Suprapubic skin (tissue), 4 donors: ENCODE measurements around the gene NTMT1.

ENCODE experiments used
- CTCF ChIP-seq, 2 donors: fragments of 200-600 bp in 1 of 2; fragments of 450-650 bp in 1 of 2; sonication (generic) in 1 of 2; IDR thresholded peaks; one replicate each; pipeline ENCODE4 v1.5.1; 2016 to 2019; ENCODE audit warnings: antibody characterized with exemption in 2 of 2, mild to moderate bottlenecking in 1 of 2, moderate library complexity in 1 of 2
- EP300 ChIP-seq: sonication (generic); formaldehyde crosslinking; IDR thresholded peaks from one replicate; pipeline ENCODE4 v1.6.1; 2017; ENCODE audit warnings: antibody characterized with exemption
- POLR2A ChIP-seq, 2 donors: fragments of 450-650 bp; IDR thresholded peaks; one replicate each; pipeline ENCODE4 v1.6.1; 2017; ENCODE audit warnings: antibody characterized with exemption in 2 of 2, mild to moderate bottlenecking in 2 of 2, moderate library complexity in 2 of 2
- POLR2AphosphoS5 ChIP-seq, 3 donors: sonication (generic); formaldehyde crosslinking; IDR thresholded peaks; one replicate each; pipeline ENCODE4 v1.6.1; 2017; ENCODE audit warnings: antibody characterized with exemption in 3 of 3

- TF ChIP-seq POLR2A (IDR thresholded peaks at IDR 0.05) (no peak), CTCF (IDR thresholded peaks at IDR 0.05) (no peak), EP300 (no peak), POLR2AphosphoS5 (IDR thresholded peaks at IDR 0.05) (no peak)
These were observed 27.8 kb upstream of the NTMT1 start for GRCh38 chr9:129598089-129598596.
